H1 (cell line): ENCODE data around the gene KISS1R. TPM values are rescaled to one million over a fixed set of nuclear protein-coding genes. Genes with fewer than 3 reads are reported as not detected.

Experiments
- CTCF ChIA-PET: fragments of 300-600 bp; sonication (Branson Sonifier 250); formaldehyde crosslinking; loops from one replicate; lab custom pipeline; 2021; ENCODE audit not compliant: partially characterized antibody; lab: Charles Lee
- POLR2A ChIA-PET: fragments of 300-600 bp; sonication (Branson Sonifier 250); formaldehyde crosslinking; loops from one replicate; lab custom pipeline; 2021; ENCODE audit warnings: inconsistent platforms; ENCODE audit not compliant: partially characterized antibody; lab: Charles Lee
- DNase-seq, 2 experiments: peaks; one replicate each; pipeline versions ENCODE4 v3.0.0 to v3.0.0-alpha.2; 2010 to 2022; ENCODE audit warnings: low spot score in 2 of 2, low read depth in 1 of 2, mixed read lengths in 1 of 2
- FAIRE-seq: peaks from 2 replicates; lab custom pipeline; 2011; peaks lifted over from hg19 to GRCh38; lab: Jason Lieb, UNC
- H2AFZ ChIP-seq: 2 replicates; pipeline ENCODE4 v1.8.1; 2012; ENCODE audit warnings: low read length, inconsistent platforms
- H2AK5ac ChIP-seq: 2 replicates; pipeline ENCODE4 v1.6.1; 2013; ENCODE audit warnings: low read depth, low read length
- H2BK120ac ChIP-seq: replicated peaks from 2 replicates; pipeline ENCODE3; 2013; ENCODE audit warnings: low read depth, low read length, inconsistent platforms
- H2BK12ac ChIP-seq: 2 replicates; pipeline ENCODE4 v1.6.1; 2013; ENCODE audit warnings: low read depth, low read length
- H2BK15ac ChIP-seq: 2 replicates; pipeline ENCODE4 v1.6.1; 2013; ENCODE audit warnings: low read length
- H2BK20ac ChIP-seq: 2 replicates; pipeline ENCODE4 v1.6.1; 2013; ENCODE audit warnings: low read length
- H2BK5ac ChIP-seq: 2 replicates; pipeline ENCODE4 v1.6.1; 2013; ENCODE audit warnings: low read depth, low read length
- H3K14ac ChIP-seq: 2 replicates; pipeline ENCODE4 v1.6.1; 2013; ENCODE audit warnings: inconsistent platforms; ENCODE audit not compliant: insufficient read length
- H3K18ac ChIP-seq: 2 replicates; pipeline ENCODE4 v1.6.1; 2013; ENCODE audit warnings: low read length; ENCODE audit errors: extremely low read depth
- H3K23ac ChIP-seq: 2 replicates; pipeline ENCODE4 v1.6.1; 2013; ENCODE audit warnings: inconsistent platforms; ENCODE audit not compliant: insufficient read length
- H3K23me2 ChIP-seq: 2 replicates; pipeline ENCODE4 v1.6.1; 2013; ENCODE audit warnings: low read depth, low read length
- H3K27ac ChIP-seq: 2 replicates; pipeline ENCODE4 v1.6.1; 2011; ENCODE audit warnings: low read depth, low read length, inconsistent platforms
- H3K27me3 ChIP-seq, 4 experiments: replicated peaks in 1 of 4; 1 replicate in 1 of 4; 2 replicates in 3 of 4; pipeline versions ENCODE4 v1.6.1 to v1.8.1; 2011 to 2013; ENCODE audit warnings: low read length in 3 of 4, mild to moderate bottlenecking in 3 of 4, inconsistent platforms in 2 of 4, mixed read lengths in 2 of 4, moderate library complexity in 1 of 4; ENCODE audit not compliant: control insufficient read depth in 3 of 4, insufficient read depth in 3 of 4; ENCODE audit errors: extremely low read depth in 1 of 4
- H3K36me3 ChIP-seq, 4 experiments: 2 replicates each; pipeline versions ENCODE4 v1.6.1 to v1.8.1; 2011 to 2013; ENCODE audit warnings: mild to moderate bottlenecking in 4 of 4, low read length in 3 of 4, moderate library complexity in 2 of 4, control low read depth in 1 of 4, inconsistent platforms in 1 of 4; ENCODE audit not compliant: insufficient read depth in 4 of 4, control insufficient read depth in 2 of 4
- H3K4ac ChIP-seq: replicated peaks from 2 replicates; pipeline ENCODE3; 2013; ENCODE audit warnings: low read length, low read depth, mixed read lengths, inconsistent platforms; ENCODE audit not compliant: insufficient read length
- H3K4me1 ChIP-seq, 4 experiments: replicated peaks in 1 of 4; 1 replicate in 1 of 4; 2 replicates in 3 of 4; pipeline versions ENCODE4 v1.6.1 to v1.8.1; 2011 to 2013; ENCODE audit warnings: low read length in 3 of 4, inconsistent platforms in 2 of 4, mixed read lengths in 1 of 4; ENCODE audit not compliant: insufficient read depth in 4 of 4, control insufficient read depth in 3 of 4
- H3K4me2 ChIP-seq, 2 experiments: 2 replicates each; pipeline versions ENCODE4 v1.6.1 to v1.8.1; 2011 to 2013; ENCODE audit warnings: low read depth in 2 of 2, low read length in 2 of 2, control low read depth in 1 of 2, inconsistent platforms in 1 of 2, mild to moderate bottlenecking in 1 of 2; ENCODE audit not compliant: insufficient read depth in 1 of 2
- H3K4me3 ChIP-seq, 4 experiments: fragments of 200-600, 300-600 bp in 1 of 4; sonication (generic), shearing (Covaris generic), sonication (Bioruptor Twin) in 1 of 4; 2 replicates each; pipeline versions ENCODE4 v1.5.1 to v1.8.1; 2011 to 2016; ENCODE audit warnings: low read length in 4 of 4, low read depth in 3 of 4, control low read depth in 2 of 4, inconsistent platforms in 2 of 4, mild to moderate bottlenecking in 2 of 4, mixed read lengths in 1 of 4, moderate library complexity in 1 of 4; ENCODE audit not compliant: insufficient read depth in 2 of 4; ENCODE audit errors: extremely low read depth in 1 of 4
- H3K56ac ChIP-seq: replicated peaks from 2 replicates; pipeline ENCODE3; 2013; ENCODE audit warnings: low read depth, mild to moderate bottlenecking, mixed read lengths, low read length, inconsistent platforms; ENCODE audit not compliant: insufficient read length
- H3K79me1 ChIP-seq: 2 replicates; pipeline ENCODE4 v1.6.1; 2013; ENCODE audit warnings: low read depth, low read length, control low read depth
- H3K79me2 ChIP-seq, 2 experiments: 2 replicates each; pipeline versions ENCODE4 v1.6.1 to v1.8.1; 2012 to 2013; ENCODE audit warnings: low read length in 2 of 2, mild to moderate bottlenecking in 2 of 2, inconsistent platforms in 1 of 2; ENCODE audit not compliant: insufficient read depth in 2 of 2, control insufficient read depth in 1 of 2
- H3K9ac ChIP-seq, 4 experiments: replicated peaks in 1 of 4; 1 replicate in 1 of 4; 2 replicates in 3 of 4; pipeline versions ENCODE4 v1.6.1 to v1.8.1; 2011 to 2013; ENCODE audit warnings: low read depth in 3 of 4, low read length in 3 of 4, control low read depth in 2 of 4, mild to moderate bottlenecking in 2 of 4, moderate library complexity in 2 of 4, inconsistent platforms in 1 of 4; ENCODE audit errors: extremely low read depth in 1 of 4
- H3K9me3 ChIP-seq, 2 experiments: 2 replicates each; pipeline versions ENCODE4 v1.6.1 to v1.8.1; 2012 to 2013; ENCODE audit warnings: mild to moderate bottlenecking in 2 of 2, moderate library complexity in 2 of 2, control low read depth in 1 of 2, inconsistent platforms in 1 of 2, low read depth in 1 of 2, low read length in 1 of 2, mixed read lengths in 1 of 2; ENCODE audit not compliant: insufficient read depth in 2 of 2
- H4K20me1 ChIP-seq, 2 experiments: replicated peaks in 1 of 2; 2 replicates each; pipeline versions ENCODE3 to v1.8.1; 2011 to 2013; ENCODE audit warnings: inconsistent platforms in 2 of 2, low read length in 2 of 2, mild to moderate bottlenecking in 1 of 2; ENCODE audit not compliant: insufficient read depth in 2 of 2, control insufficient read depth in 1 of 2
- H4K5ac ChIP-seq: 2 replicates; pipeline ENCODE4 v1.6.1; 2013; ENCODE audit warnings: low read length, low read depth, mixed read lengths, inconsistent platforms; ENCODE audit not compliant: insufficient read length
- H4K8ac ChIP-seq: 2 replicates; pipeline ENCODE4 v1.8.0; 2013; ENCODE audit warnings: mild to moderate bottlenecking, moderate library complexity, low read length, inconsistent platforms; ENCODE audit not compliant: insufficient read depth; ENCODE audit errors: extremely low read depth
- H4K91ac ChIP-seq: replicated peaks from 2 replicates; pipeline ENCODE3; 2013; ENCODE audit warnings: low read length, mixed read lengths, inconsistent platforms; ENCODE audit not compliant: insufficient read length
- ASH2L ChIP-seq: fragments of 200-600, 300-600 bp; sonication (generic); IDR thresholded peaks from one replicate; pipeline ENCODE4 v1.7.1; 2017; ENCODE audit warnings: low read length
- CBX5 ChIP-seq: fragments of 300-800, 300-1000 bp; sonication (generic); IDR thresholded peaks from 2 replicates; pipeline ENCODE4 v1.7.1; 2016; ENCODE audit warnings: antibody characterized with exemption, low read length, low read depth
- CBX8 ChIP-seq: fragments of 300-800, 300-1000 bp; sonication (generic); IDR thresholded peaks from 2 replicates; pipeline ENCODE4 v1.7.1; 2016; ENCODE audit warnings: low read depth, low read length, borderline replicate concordance
- JUN ChIP-seq: IDR thresholded peaks from 2 replicates; pipeline ENCODE4 v1.6.1; 2011; ENCODE audit warnings: low read depth, mild to moderate bottlenecking, improper control_type of control experiment, low read length
- KDM4A ChIP-seq: IDR thresholded peaks from one replicate; pipeline ENCODE4 v1.7.1; 2012; ENCODE audit warnings: low read depth, mild to moderate bottlenecking, moderate library complexity, low read length, inconsistent platforms; ENCODE audit not compliant: severe bottlenecking
- NANOG ChIP-seq: IDR thresholded peaks from 2 replicates; pipeline ENCODE4 v1.6.1; 2011; ENCODE audit warnings: low read length, low read depth, mild to moderate bottlenecking, inconsistent platforms; ENCODE audit not compliant: insufficient read depth, poor library complexity, severe bottlenecking
- POLR2A ChIP-seq, 2 experiments: IDR thresholded peaks; 1 replicate in 1 of 2; 2 replicates in 1 of 2; pipeline ENCODE4 v1.6.1; 2011; ENCODE audit warnings: low read depth in 2 of 2, low read length in 2 of 2, mild to moderate bottlenecking in 2 of 2; ENCODE audit errors: control extremely low read depth in 1 of 2
- RFX5 ChIP-seq: IDR thresholded peaks from 2 replicates; pipeline ENCODE4 v1.6.1; 2011; ENCODE audit warnings: low read depth, low read length, improper control_type of control experiment, borderline replicate concordance
- SP2 ChIP-seq: IDR thresholded peaks from 2 replicates; pipeline ENCODE4 v1.6.1; 2012; ENCODE audit warnings: mild to moderate bottlenecking, low read length, inconsistent platforms
- WGBS, 2 experiments: shearing (Covaris generic) in 1 of 2; methylation state at CpG; one replicate each; pipeline versions ENCODE4 v1.1.6 to v1.1.7; 2013 to 2015; ENCODE audit warnings: low lambda C conversion rate in 2 of 2, mixed read lengths in 2 of 2, inconsistent platforms in 1 of 2, low coverage in 1 of 2, missing lambda C conversion rate in 1 of 2; ENCODE audit not compliant: insufficient replicate concordance in 2 of 2, insufficient coverage in 1 of 2, insufficient read length in 1 of 2; ENCODE audit errors: extremely low coverage in 1 of 2, missing lambda C conversion rate in 1 of 2; 5-methylcytosine and 5-hydroxymethylcytosine counted together
- polyA plus RNA-seq, 7 experiments: library from polyadenylated mRNA; depleted of rRNA in 3 of 7; stranded (reverse) in 5 of 7; unstranded in 2 of 7; fragments of >200 nt in 5 of 7; fragments of 200-250 nt in 2 of 7; gene quantifications; 1 replicate in 5 of 7; 2 replicates in 1 of 7; 4 replicates in 1 of 7; pipeline versions ENCODE4 v1.2.1 to v1.2.3, GENCODE V29; 2011 to 2013; ENCODE audit warnings: missing spikeins in 2 of 7, mixed read lengths in 2 of 7
- total RNA-seq: library from RNA; stranded (reverse); fragmentation: NEBNext Ultra II Directional; extraction: Animal tissue kit (Norgen Biotek cat#: 25700); gene quantifications from 2 replicates; pipeline ENCODE4 v1.2.1, GENCODE V29; 2021

The KISS1R gene
- total and polyA plus RNA-seq, 2 of the 8 experiments (the other 6 are each of a cell fraction or from before 2014, with no cell fraction given): 2.3 to 2.7 TPM

GRCh38 chr19:963486-963951 is 46.4 kb downstream of the KISS1R start:
- POLR2A ChIA-PET: interaction anchor here (1.3 to 1.7 kb wide), 2 partner anchors 21 to 65 kb away, joined by 3 to 9 read pairs; partner anchors contain the start of gene WDR18
- TF ChIP-seq RFX5 (no peak), SP2 (no peak), ASH2L (no peak), JUN (no peak), KDM4A (no peak), NANOG (no peak), CBX5 (no peak), POLR2A (IDR thresholded peaks at IDR 0.05; ENCODE audit: control extremely low read depth in 1 of 2, low read depth in 2 of 2, low read length in 2 of 2) (no peak), CBX8 (no peak)

More at GRCh38 chr19:963486-963951, 46.4 kb downstream of the KISS1R start:
- Histone ChIP-seq H3K4me1 (peaks cover 0 to 8% (median 4%) of the 10 kb centered on the region in 4 experiments; a peak in 3 of 7 replicates), H3K4ac (no peak overlapping the region), H2BK120ac (no peak overlapping the region), H2BK20ac (no peak overlapping the region), H3K23me2 (no peaks in the 10 kb centered on the region), H4K20me1 (peaks cover 0 to 3% of the 10 kb centered on the region in 2 experiments), H3K79me2 (0 out of 4 replicates have a peak, but pooled peaks cover 0 to 3% of the 10 kb centered on the region in 2 experiments), H3K4me3 (no peak overlapping the region), H3K36me3 (peaks cover 8 to 37% (median 23%) of the 10 kb centered on the region in 4 experiments), H4K91ac (no peak overlapping the region), H3K9ac (no peak overlapping the region), H4K5ac (no peak overlapping the region), H3K9me3 (peaks cover 0 to 10% of the 10 kb centered on the region in 2 experiments; a peak in 1 of 4 replicates), H3K56ac (no peak overlapping the region), H2AFZ (no peak overlapping the region), H2BK15ac (no peak overlapping the region), H4K8ac (peak overlapping the region; percentile 28; the same call in 1 of the 2 replicates), H3K18ac (no peak overlapping the region), H3K79me1 (no peaks in the 10 kb centered on the region), H3K27me3 (no peaks in the 10 kb centered on the region), H3K27ac (no peak overlapping the region), H2AK5ac (no peak overlapping the region), H3K14ac (no peak overlapping the region), H2BK5ac (peak overlapping the region; percentile 12; the same call in 1 of the 2 replicates), H3K23ac (no peak overlapping the region), H3K4me2 (no peak overlapping the region), H2BK12ac (no peak overlapping the region)
- no peak for DNase-seq
- CTCF ChIA-PET: interaction anchor here (0.5 to 2.0 kb wide), 2 partner anchors 18 to 40 kb away, joined by 5 to 6 read pairs; no protein-coding TSS in a partner anchor
- no peak for FAIRE-seq
- WGBS, 2 experiments: 88% methylated on average over 7 of the region's 11 CpGs; no CpG with 5 or more reads in 1 of the 2 experiments
